Left lung (tissue), 10 donors: Measurements from ENCODE around the gene WNT7B. TPM values are rescaled to one million over a fixed set of nuclear protein-coding genes. Genes with fewer than 3 reads are reported as not detected.

Source experiments
- ATAC-seq: fragments of 200-7000 bp; cut with Tn5 transposase; one replicate; pipeline ENCODE4 v1.9.1; 2020; ENCODE audit warnings: moderate library complexity
- DNase-seq, 4 donors: peaks; one replicate each; pipeline ENCODE4 v3.0.0-alpha.2; 2013 to 2020
- H3K27ac ChIP-seq, 2 donors: fragments of 200-600 bp; sonication (generic) in 1 of 2; one replicate each; pipeline versions ENCODE4 v1.5.0 to v1.8.0; 2020 to 2021
- H3K27me3 ChIP-seq, 2 donors: fragments of 200-600 bp; sonication (generic) in 1 of 2; one replicate each; pipeline versions ENCODE4 v1.5.0 to v1.8.0; 2020 to 2021
- H3K36me3 ChIP-seq, 2 donors: fragments of 200-600 bp; sonication (generic) in 1 of 2; one replicate each; pipeline versions ENCODE4 v1.5.0 to v1.8.0; 2020 to 2021
- H3K4me1 ChIP-seq, 2 donors: fragments of 200-600 bp; one replicate each; pipeline ENCODE4 v1.8.0; 2021
- H3K4me3 ChIP-seq, 2 donors: fragments of 200-600 bp; sonication (generic) in 1 of 2; one replicate each; pipeline versions ENCODE4 v1.5.0 to v1.8.0; 2020 to 2021; ENCODE audit warnings: mild to moderate bottlenecking in 1 of 2
- H3K9me3 ChIP-seq, 2 donors: fragments of 200-600 bp; sonication (generic) in 1 of 2; one replicate each; pipeline versions ENCODE4 v1.5.0 to v1.8.0; 2020 to 2021
- CTCF ChIP-seq, 2 donors: fragments of 200-600 bp; sonication (generic) in 1 of 2; IDR thresholded peaks; one replicate each; pipeline versions ENCODE4 v1.5.0 to v1.8.0; 2021; ENCODE audit warnings: antibody characterized with exemption in 2 of 2
- intact Hi-C, 2 donors: fragments of 100-400 bp; cut with DNase I; formaldehyde crosslinking; loops; one replicate each; pipeline versions ENCODE4 v1.11.2 to v1.14.2; 2022
- polyA plus RNA-seq, 6 donors: library from polyadenylated mRNA; unstranded; fragments of 120-200 nt; gene quantifications; one replicate each; pipeline ENCODE4 v1.2.1, GENCODE V29; 2013; ENCODE audit not compliant: insufficient read length in 6 of 6
- total RNA-seq, 2 donors: library from RNA; stranded (reverse); fragmentation: NEBNext Ultra II Directional; extraction: Animal tissue kit (Norgen Biotek cat#: 25700); gene quantifications; one replicate each; pipeline ENCODE4 v1.2.1, GENCODE V29; 2021
- donor health status: DM: no; HTN: yes; CAD: no.
- donor health status: DM: no; HTN: no; CAD: no.

The WNT7B gene
- total and polyA plus RNA-seq, 8 donors: 7.2 to 21.7 (median 14.9) TPM

GRCh38 chr22:45964926-45965527 is 11.9 kb downstream of the WNT7B start:
- Histone ChIP-seq H3K27me3 (peaks cover 1 to 74% of the 10 kb centered on the region in 2 donors), H3K36me3 (no peaks in the 10 kb centered on the region), H3K27ac (no peak overlapping the region), H3K4me3 (no peak overlapping the region), H3K4me1 (no peaks in the 10 kb centered on the region), H3K9me3 (no peaks in the 10 kb centered on the region)
- no peak for ATAC-seq
- DNase-seq: no peak
- TF ChIP-seq CTCF (IDR thresholded peaks at IDR 0.05): no peak
- intact Hi-C loops: no loop called here

- Histone ChIP-seq H3K36me3 (no peaks in the 10 kb centered on the region), H3K4me3 (no peak overlapping the region), H3K27ac (no peak overlapping the region), H3K27me3 (peaks cover 0 to 68% of the 10 kb centered on the region in 2 donors), H3K4me1 (no peaks in the 10 kb centered on the region), H3K9me3 (no peaks in the 10 kb centered on the region)
- TF ChIP-seq CTCF (IDR thresholded peaks at IDR 0.05): no peak
- DNase-seq (no peak), ATAC-seq (no peak)
- intact Hi-C loops: no loop called here
Observed at GRCh38 chr22:45964372-45964771, 12.6 kb downstream of the WNT7B start.

GRCh38 chr22:45963821-45964220 is 13.1 kb downstream of the WNT7B start:
- no peaks in the 10 kb centered on the region for H3K4me1 ChIP-seq
- H3K27ac ChIP-seq: no peak overlapping the region
- DNase-seq (no peak), ATAC-seq (no peak)
- no peaks in the 10 kb centered on the region for H3K9me3 ChIP-seq
- H3K4me3 ChIP-seq: no peak overlapping the region
- peaks cover 0 to 62% of the 10 kb centered on the region in 2 donors for H3K27me3 ChIP-seq
- intact Hi-C loops: no loop called here
- TF ChIP-seq CTCF (IDR thresholded peaks at IDR 0.05): no peak
- H3K36me3 ChIP-seq: no peaks in the 10 kb centered on the region

GRCh38 chr22:45962756-45963324 is 14.1 kb downstream of the WNT7B start:
- intact Hi-C loops: no loop called here
- TF ChIP-seq CTCF (IDR thresholded peaks at IDR 0.05): no peak
- H3K4me3 ChIP-seq: no peak overlapping the region
- DNase-seq: no peak
- no peaks in the 10 kb centered on the region for H3K36me3 ChIP-seq
- no peak overlapping the region for H3K27ac ChIP-seq
- H3K27me3 ChIP-seq: peaks cover 0 to 52% of the 10 kb centered on the region in 2 donors
- ATAC-seq: peak; percentile 20
- no peaks in the 10 kb centered on the region for H3K9me3 ChIP-seq
- no peaks in the 10 kb centered on the region for H3K4me1 ChIP-seq

- no peak for TF ChIP-seq CTCF (IDR thresholded peaks at IDR 0.05)
- no peaks in the 10 kb centered on the region for H3K36me3 ChIP-seq
- DNase-seq (no peak), ATAC-seq (no peak)
- H3K27ac ChIP-seq: no peak overlapping the region
- H3K27me3 ChIP-seq: peaks cover 0 to 48% of the 10 kb centered on the region in 2 donors
- H3K4me3 ChIP-seq: no peak overlapping the region
- no peaks in the 10 kb centered on the region for H3K9me3 ChIP-seq
- no peaks in the 10 kb centered on the region for H3K4me1 ChIP-seq
- intact Hi-C loops: no loop called here
Observed at GRCh38 chr22:45962434-45962718, 14.6 kb downstream of the WNT7B start.
